PC-9 (cell line): ENCODE measurements around the gene THEMIS. TPM values are rescaled to one million over a fixed set of nuclear protein-coding genes. Genes with fewer than 3 reads are reported as not detected.

ENCODE experiments used
- BruUV-seq: library from RNA; stranded (reverse); fragments of 400-500 nt; replicated peaks from 2 replicates; lab custom pipeline; 2021; lab: Mats Ljungman, UMichigan
- CTCF ChIA-PET: fragments of 300-600 bp; sonication (Branson Sonifier 250); formaldehyde crosslinking; loops from one replicate; lab custom pipeline; 2022; ENCODE audit warnings: antibody characterized with exemption; lab: Charles Lee
- POLR2A ChIA-PET: fragments of 300-600 bp; sonication (Branson Sonifier 250); formaldehyde crosslinking; loops from one replicate; lab custom pipeline; 2022; ENCODE audit warnings: antibody characterized with exemption; ENCODE audit not compliant: unreplicated experiment; lab: Charles Lee
- DNase-seq, 2 experiments: peaks; one replicate each; pipeline versions ENCODE4 v3.0.0 to v3.0.0-alpha.2; 2015 to 2022; ENCODE audit warnings: mixed read lengths in 1 of 2
- H2AFZ ChIP-seq: fragments of 200-600 bp; sonication (generic); 2 replicates; pipeline ENCODE4 v1.8.1; 2017; ENCODE audit warnings: antibody characterized with exemption
- H3F3A ChIP-seq: fragments of 200-600 bp; sonication (generic); 2 replicates; pipeline ENCODE4 v1.8.1; 2017; ENCODE audit warnings: antibody characterized with exemption, mild to moderate bottlenecking, low read depth; ENCODE audit not compliant: insufficient read depth
- H3K27ac ChIP-seq: fragments of 200-600 bp; sonication (generic); 2 replicates; pipeline ENCODE4 v1.6.1; 2016; ENCODE audit warnings: mixed run types
- H3K27me3 ChIP-seq: fragments of 200-600 bp; sonication (generic); 2 replicates; pipeline ENCODE4 v1.6.1; 2016; ENCODE audit warnings: low read depth, mixed run types; ENCODE audit not compliant: insufficient read depth
- H3K36me3 ChIP-seq: fragments of 200-600 bp; sonication (generic); 2 replicates; pipeline ENCODE4 v1.6.1; 2016; ENCODE audit warnings: low read depth, mixed run types
- H3K4me1 ChIP-seq: fragments of 200-600 bp; sonication (generic); replicated peaks from 2 replicates; pipeline ENCODE4 v1.6.1; 2016; ENCODE audit warnings: mixed run types; ENCODE audit not compliant: insufficient read depth
- H3K4me2 ChIP-seq: fragments of 200-600 bp; sonication (generic); 2 replicates; pipeline ENCODE4 v1.6.1; 2017; ENCODE audit warnings: mixed run types
- H3K4me3 ChIP-seq: fragments of 200-600 bp; sonication (generic); 2 replicates; pipeline ENCODE4 v1.6.1; 2016; ENCODE audit warnings: mixed run types
- H3K79me2 ChIP-seq: fragments of 200-600 bp; sonication (generic); 2 replicates; pipeline ENCODE4 v1.6.1; 2017; ENCODE audit warnings: low read depth, mixed run types
- H3K9me2 ChIP-seq: fragments of 200-600 bp; sonication (generic); 2 replicates; pipeline ENCODE4 v1.8.1; 2017; ENCODE audit warnings: mild to moderate bottlenecking; ENCODE audit not compliant: insufficient read depth
- H3K9me3 ChIP-seq: fragments of 200-600 bp; sonication (generic); 2 replicates; pipeline ENCODE4 v1.8.1; 2016; ENCODE audit warnings: low read depth; ENCODE audit not compliant: insufficient read depth
- H4K20me1 ChIP-seq: fragments of 200-600 bp; sonication (generic); 2 replicates; pipeline ENCODE4 v1.8.1; 2017; ENCODE audit not compliant: insufficient read depth
- CTCF ChIP-seq: fragments of 200-600 bp; sonication (generic); conservative IDR thresholded peaks from 2 replicates; pipeline ENCODE4 v1.6.1; 2017; ENCODE audit warnings: mixed run types, antibody characterized with exemption, mild to moderate bottlenecking, moderate library complexity
- EZH2 ChIP-seq: fragments of 200-600 bp; sonication (generic); IDR thresholded peaks from 2 replicates; pipeline ENCODE4 v1.8.0; 2017; ENCODE audit warnings: antibody characterized with exemption, low read depth
- intact Hi-C: fragments of 100-400 bp; cut with micrococcal nuclease; formaldehyde crosslinking; loops from one replicate; pipeline ENCODE4 v1.10.0; 2022; ENCODE audit not compliant: unreplicated experiment
- total RNA-seq: library from RNA; stranded (reverse); gene quantifications from 2 replicates; pipeline ENCODE4 v1.2.3, GENCODE V29; 2021

Gene THEMIS
- total RNA-seq, 1 experiment from 2014 or later: not detected

DNA sequence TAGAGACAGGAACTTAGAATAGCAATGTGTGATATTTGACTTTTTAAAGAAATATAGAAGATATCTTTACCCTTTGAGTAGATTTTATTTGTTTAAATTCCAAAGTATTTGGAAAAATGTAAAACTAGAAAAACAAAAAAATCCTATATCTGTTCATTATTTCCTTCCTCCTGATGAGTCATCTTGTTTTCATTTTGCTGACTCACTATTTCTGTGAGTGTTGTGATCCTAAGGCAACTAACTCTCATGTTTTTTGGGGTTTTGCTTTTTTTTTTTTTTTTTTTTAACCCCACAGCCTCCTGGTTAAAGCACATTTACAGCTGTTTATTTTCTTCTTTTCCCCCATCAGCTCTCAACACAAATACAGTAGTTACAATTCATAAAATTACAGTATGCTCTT is 37.8 kb upstream of the THEMIS start:
- Histone ChIP-seq H3K4me3 (peak overlapping the region; percentile 8; the same call in 1 of the 2 replicates), H3F3A (peaks cover 15% of the 10 kb centered on the region; the same call in 1 of the 2 replicates)
- BruUV-seq: no TSS peak

DNA sequence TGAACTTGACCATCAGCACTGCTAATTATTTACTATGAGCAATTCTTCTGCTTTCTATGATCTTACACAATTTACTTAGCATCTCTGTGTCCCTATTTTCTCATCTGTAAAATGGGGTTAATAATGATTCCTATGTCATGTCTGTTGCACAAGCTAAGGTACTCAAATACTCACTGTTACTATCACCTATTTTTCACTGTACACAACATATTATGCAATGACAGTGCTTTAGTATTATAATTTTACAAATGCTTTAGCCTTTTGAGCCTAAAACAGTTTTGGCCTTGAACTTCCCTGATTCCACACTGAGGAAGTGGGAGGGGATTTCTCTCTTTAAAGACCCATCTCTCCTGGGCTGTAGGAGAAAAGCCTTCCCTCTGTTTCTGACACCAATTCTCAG is 36.9 kb upstream of the THEMIS start:
- POLR2A ChIA-PET: no interaction called here
- CTCF ChIA-PET: no interaction called here
- no peak for TF ChIP-seq CTCF
- no peak for TF ChIP-seq EZH2

More for the DNA sequence above, 37.8 kb upstream of the THEMIS start:
- no peaks in the 10 kb centered on the region for H3K9me2 ChIP-seq
- peak overlapping the region; percentile 24 for H3K4me2 ChIP-seq
- H3K9me3 ChIP-seq: peaks cover 3% of the 10 kb centered on the region; the same call in 1 of the 2 replicates
- H3K36me3 ChIP-seq: no peaks in the 10 kb centered on the region
- peak in 1 of 2 experiments; percentile 72 for DNase-seq
- H4K20me1 ChIP-seq: no peaks in the 10 kb centered on the region
- no peaks in the 10 kb centered on the region for H3K27me3 ChIP-seq
- H2AFZ ChIP-seq: peak overlapping the region; percentile 66
- intact Hi-C loops: no loop called here
- TF ChIP-seq EZH2 (no peak), CTCF (no peak)
- H3K27ac ChIP-seq: peak overlapping the region; percentile 82
- H3K4me1 ChIP-seq: peaks cover 26% of the 10 kb centered on the region
- CTCF ChIA-PET: interaction anchor here (0.6 kb wide), 3 partner anchors 70 to 1141 kb away, joined by 3 to 5 read pairs (median 3); no protein-coding TSS in a partner anchor
- POLR2A ChIA-PET: no interaction called here
- H3K79me2 ChIP-seq: no peaks in the 10 kb centered on the region

GRCh38 chr6:127937102-127937501 is 36.2 kb upstream of the THEMIS start:
- H3K9me3 ChIP-seq: peaks cover 8% of the 10 kb centered on the region; the same call in 1 of the 2 replicates
- H3K27me3 ChIP-seq: no peaks in the 10 kb centered on the region
- intact Hi-C loops: no loop called here
- peaks cover 15% of the 10 kb centered on the region; the same call in 1 of the 2 replicates for H3F3A ChIP-seq
- DNase-seq: no peak
- POLR2A ChIA-PET: no interaction called here
- no peak for TF ChIP-seq EZH2
- TF ChIP-seq CTCF: no peak
- H3K79me2 ChIP-seq: no peaks in the 10 kb centered on the region
- H3K9me2 ChIP-seq: no peaks in the 10 kb centered on the region
- H3K4me2 ChIP-seq: no peak overlapping the region
- CTCF ChIA-PET: no interaction called here
- no TSS peak for BruUV-seq
- no peak overlapping the region for H2AFZ ChIP-seq
- H3K27ac ChIP-seq: no peak overlapping the region
- H3K4me1 ChIP-seq: peaks cover 26% of the 10 kb centered on the region
- no peaks in the 10 kb centered on the region for H3K36me3 ChIP-seq
- no peak overlapping the region for H3K4me3 ChIP-seq
- no peaks in the 10 kb centered on the region for H4K20me1 ChIP-seq

More for the DNA sequence above, 36.9 kb upstream of the THEMIS start:
- Histone ChIP-seq H2AFZ (no peak overlapping the region), H3K27me3 (no peaks in the 10 kb centered on the region), H3K4me1 (peaks cover 26% of the 10 kb centered on the region), H3K9me3 (peaks cover 7% of the 10 kb centered on the region; the same call in 1 of the 2 replicates), H3K79me2 (no peaks in the 10 kb centered on the region), H3K4me2 (no peak overlapping the region), H4K20me1 (no peaks in the 10 kb centered on the region), H3K27ac (peak overlapping the region; percentile 82; the same call in 1 of the 2 replicates), H3K36me3 (no peaks in the 10 kb centered on the region), H3K4me3 (no peak overlapping the region), H3F3A (peaks cover 15% of the 10 kb centered on the region; the same call in 1 of the 2 replicates), H3K9me2 (no peaks in the 10 kb centered on the region)
- no TSS peak for BruUV-seq
- intact Hi-C loops: no loop called here
- DNase-seq: no peak
